Renal cortical epithelial cell (primary cell): ENCODE results near the gene CCNI2. TPM values are rescaled to one million over a fixed set of nuclear protein-coding genes. Genes with fewer than 3 reads are reported as not detected.

Experiments
- DNase-seq: peaks from one replicate; pipeline ENCODE4 v3.0.0-alpha.2; 2011; ENCODE audit warnings: low read depth
- total RNA-seq: library from RNA; depleted of rRNA; stranded (reverse); fragments of >200 nt; gene quantifications from 2 replicates; pipeline ENCODE4 v1.2.3, GENCODE V29; 2014

CCNI2 gene
- total RNA-seq, 1 donor from 2014 or later, result 1.1 TPM

DNA sequence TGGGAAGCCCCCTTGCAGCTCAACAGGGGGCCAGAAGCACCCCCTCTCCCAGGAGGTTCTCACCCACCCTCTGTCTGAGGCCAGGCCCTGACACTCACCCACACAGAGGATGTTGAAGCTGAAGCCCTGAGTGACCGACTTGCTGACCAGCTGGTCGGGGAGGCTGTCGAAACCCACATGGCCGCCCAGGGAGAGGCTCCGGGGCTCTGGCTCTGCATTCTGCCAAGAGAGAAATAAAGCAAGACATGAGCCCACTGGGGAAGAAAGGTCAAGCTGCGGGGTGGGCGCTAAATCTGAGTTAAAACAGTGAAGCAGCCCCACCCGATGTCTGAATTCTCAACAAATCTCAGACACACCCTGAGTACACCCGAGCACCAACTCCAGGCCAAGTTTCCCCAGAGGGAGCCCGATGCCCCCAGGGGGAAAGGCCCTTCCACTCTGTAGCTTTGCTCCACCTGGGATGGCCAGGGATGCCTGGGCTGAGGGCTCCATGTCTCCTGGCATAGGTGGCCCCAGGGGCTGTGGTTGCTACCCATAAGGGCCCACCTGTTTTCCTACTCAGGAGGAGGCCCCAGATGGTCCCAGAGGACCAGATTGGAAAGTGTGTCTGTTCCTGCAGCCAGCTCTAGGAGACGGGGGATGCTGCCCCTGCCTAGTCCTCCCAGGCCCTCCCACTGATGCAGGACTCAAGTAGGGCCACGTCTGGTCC, 18.2 kb downstream of the CCNI2 start:
- DNase-seq, result no peak

DNA sequence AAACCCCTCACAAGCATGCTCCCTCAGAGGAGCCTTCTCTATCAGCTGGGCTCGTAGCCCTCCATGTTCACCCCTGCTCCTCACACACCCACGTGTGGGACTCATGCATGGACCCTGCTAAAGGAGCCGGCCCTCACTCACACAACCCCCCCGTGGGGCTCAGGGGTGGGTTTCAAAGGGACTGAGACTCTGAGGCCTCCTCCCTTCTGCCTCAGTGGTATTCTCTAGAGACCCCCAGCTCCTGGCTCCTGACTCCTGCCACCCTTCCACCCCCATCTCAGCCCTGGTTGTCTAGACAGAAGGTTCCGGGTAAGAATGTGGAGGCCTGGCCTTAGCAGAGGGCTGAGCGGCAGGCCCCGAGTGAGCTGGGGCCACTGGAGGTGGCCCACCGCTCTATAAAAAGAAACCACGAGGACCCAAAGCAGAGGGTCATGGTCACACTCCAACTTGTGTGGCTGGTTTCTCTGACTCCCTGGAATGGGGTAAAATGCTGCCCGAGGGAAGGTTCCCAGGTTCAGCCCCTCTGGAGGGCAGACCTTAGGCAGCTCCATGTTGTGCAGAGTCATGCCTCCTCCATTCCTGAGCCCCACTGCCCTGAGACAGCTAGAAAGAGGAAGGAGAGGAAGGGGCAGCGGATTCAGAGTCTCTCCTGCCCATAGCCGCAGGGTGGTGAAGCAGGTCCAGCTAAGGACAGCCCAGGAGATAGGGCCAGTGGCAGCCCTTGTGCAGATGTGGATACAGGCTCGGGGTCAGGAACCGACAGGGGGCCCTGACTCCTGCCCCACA, 19.0 kb downstream of the CCNI2 start:
- no peak for DNase-seq

DNA sequence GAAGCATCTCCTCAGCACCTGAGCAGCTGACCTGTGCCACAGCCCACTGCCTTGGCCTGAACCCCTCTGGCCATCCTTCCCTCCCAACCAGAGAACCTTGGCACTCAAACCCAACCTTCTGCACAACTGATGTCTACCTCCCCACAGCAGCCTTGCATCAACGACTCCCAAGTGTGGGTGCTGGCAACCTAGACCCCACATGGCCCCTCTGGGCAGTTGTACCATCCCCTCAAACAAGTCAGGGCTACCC, 19.5 kb downstream of the CCNI2 start:
- DNase-seq, result no peak

- no peak for DNase-seq
Measured at GRCh38 chr5:132767150-132767549, 19.9 kb downstream of the CCNI2 start.

DNA sequence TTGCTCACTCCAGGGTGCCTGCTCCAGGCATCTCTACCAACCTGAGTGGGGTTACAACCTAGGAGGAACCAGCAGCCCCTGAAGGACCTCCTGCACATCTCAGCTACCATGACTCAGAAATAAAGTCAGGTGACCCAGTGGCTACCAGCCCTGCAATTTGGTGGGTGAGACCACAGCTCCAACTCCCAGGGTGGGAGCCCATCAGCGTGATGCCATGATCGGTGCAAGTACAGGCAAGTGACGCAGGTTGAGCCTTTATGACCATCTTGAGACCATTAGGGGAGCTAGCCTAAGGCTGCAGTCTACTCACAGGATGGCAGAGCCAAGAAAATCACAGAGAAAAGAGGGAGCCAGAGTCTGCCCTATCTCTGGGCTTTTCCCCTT, 21.3 kb downstream of the CCNI2 start:
- DNase-seq, result no peak

GRCh38 chr5:132770476-132771159, 23.4 kb downstream of the CCNI2 start:
- no peak for DNase-seq

DNA sequence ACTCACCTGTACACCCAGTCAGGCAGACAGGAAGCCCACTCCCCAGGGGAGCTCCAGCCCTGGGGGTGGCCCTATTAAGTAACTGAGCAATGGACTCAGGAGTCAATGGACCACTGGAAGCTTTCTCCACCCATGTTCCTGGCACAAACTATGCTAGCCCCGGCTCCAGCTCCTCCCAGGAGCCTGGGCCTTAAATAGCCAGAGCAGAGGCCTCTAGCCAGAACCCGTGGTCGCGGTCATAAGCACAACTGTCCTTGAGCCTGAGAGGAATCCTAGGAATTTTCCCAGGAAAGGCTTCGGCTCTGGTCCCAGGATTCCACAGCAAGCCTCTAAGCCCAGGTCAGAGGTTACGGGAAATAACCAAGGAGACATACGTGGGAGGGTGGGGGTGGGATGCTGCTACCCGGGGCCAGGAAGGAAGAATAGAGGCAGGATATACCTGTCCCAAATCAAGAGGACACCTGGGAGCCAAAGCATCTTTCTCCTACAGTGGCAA, 24.3 kb downstream of the CCNI2 start:
- DNase-seq, result peak; percentile 83

GRCh38 chr5:132772291-132773070, 25.3 kb downstream of the CCNI2 start:
- DNase-seq, result peak; percentile 33

GRCh38 chr5:132773114-132773513, 25.9 kb downstream of the CCNI2 start:
- DNase-seq, result no peak

DNA sequence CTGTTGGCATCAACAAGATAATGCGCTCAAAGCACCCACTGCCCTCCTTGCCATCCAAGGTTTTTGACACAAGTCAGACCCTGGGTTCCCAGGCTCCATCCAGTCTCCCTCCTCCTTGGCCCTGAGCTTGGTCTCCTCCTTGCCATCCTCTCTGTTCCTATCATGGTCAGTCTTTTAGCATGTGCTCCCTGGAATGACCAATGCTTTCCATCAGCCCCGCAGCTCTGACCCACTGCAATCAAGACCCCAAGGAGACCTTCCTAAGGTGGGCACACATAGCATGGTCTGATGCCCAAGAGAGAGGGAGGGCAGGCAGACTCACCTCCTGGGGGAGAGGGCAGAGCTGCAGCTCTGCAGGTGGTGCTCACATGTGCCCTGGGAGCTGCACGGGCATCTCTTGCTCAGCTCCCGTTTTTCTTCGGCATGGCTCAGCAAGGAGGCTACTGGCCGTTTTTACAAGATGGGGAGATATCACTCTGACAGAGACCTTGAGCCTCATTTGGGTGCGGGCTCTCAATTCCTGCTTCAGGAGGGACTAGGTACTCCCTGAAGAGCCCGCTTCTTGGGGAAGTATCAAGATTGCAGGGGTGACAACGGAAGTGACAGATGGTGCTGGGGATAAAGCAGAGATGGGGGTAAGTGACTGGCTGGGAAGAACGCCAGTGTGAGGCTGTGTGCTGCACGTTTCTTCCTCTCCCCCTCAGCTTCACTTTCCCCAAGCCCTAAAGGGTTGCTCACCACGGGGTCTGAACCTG, 26.6 kb downstream of the CCNI2 start:
- no peak for DNase-seq

- no peak for DNase-seq
Measured at GRCh38 chr5:132774406-132774805, 27.2 kb downstream of the CCNI2 start.

DNA sequence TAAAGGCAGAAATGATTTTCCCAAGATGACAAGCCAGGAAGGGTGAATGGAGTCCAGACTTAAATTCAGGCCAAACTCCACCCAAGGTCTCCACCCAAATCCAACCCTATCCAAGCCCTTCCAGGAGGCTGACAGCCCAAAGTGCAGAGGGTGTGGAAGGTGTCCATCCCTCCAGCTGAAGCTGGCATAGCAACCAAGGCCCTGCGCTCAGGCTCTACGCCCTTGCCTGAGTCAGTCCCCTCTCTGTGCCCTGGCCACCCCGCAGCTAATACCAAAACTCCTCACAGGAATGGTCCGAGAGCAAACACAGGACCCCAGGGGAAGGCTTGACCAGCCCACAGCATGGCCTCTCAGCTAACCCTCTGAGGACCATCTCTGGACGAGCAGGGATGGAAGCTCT, 27.7 kb downstream of the CCNI2 start:
- DNase-seq, result no peak

- DNase-seq, result peak; percentile 88
Measured at GRCh38 chr5:132775476-132775961, 28.3 kb downstream of the CCNI2 start.

- no peak for DNase-seq
Measured at GRCh38 chr5:132776131-132776937, 29.1 kb downstream of the CCNI2 start.

GRCh38 chr5:132776938-132777208, 29.6 kb downstream of the CCNI2 start:
- DNase-seq, result no peak

GRCh38 chr5:132777209-132778069, 30.2 kb downstream of the CCNI2 start, which contains the start of gene SEPTIN8:
SEPTIN8 (minus strand) TSS chr5:132777239; CDS start chr5:132777137, 102 bp downstream.
- no peak for DNase-seq

GRCh38 chr5:132778129-132778528, 30.9 kb downstream of the CCNI2 start:
- DNase-seq, result no peak

- DNase-seq, result no peak
Measured at GRCh38 chr5:132778856-132779255, 31.6 kb downstream of the CCNI2 start.

DNA sequence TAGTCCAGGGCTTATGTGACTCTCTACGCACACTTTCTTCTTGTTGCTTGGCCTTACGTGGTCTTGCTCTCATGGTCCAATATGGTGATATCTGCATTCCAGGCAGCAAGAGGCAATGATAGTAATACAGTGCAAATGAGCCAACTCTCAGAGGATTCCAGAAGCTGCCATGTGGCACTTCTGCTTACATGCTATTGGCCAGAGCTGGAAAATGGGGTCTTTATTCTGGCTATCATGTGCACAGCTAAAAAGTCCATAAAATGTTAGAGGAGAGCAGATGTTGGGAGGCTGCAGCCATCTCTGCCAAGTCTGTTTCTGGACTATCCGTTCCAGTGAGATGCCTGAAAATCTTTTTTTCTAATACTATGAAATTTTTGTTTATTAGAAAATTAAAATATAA, 32.7 kb downstream of the CCNI2 start:
- DNase-seq, result no peak

DNA sequence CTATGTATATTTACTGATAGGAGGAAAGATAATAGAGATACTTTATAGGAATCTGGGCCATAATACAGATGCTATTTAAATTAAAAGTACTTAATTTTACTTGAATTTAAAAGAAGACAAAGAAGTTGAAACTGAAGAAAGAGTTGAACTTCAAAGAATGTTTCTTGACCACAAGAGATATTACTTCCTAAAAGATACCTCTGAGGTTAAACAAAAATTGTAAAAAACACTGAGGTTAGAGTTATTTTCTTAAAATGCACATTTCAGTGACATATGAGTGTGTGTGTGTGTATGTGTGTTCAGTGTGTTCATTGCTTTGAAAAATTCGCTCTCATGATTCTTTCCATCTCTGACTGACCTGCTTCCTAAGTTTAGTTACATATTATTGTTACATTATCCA, 33.4 kb downstream of the CCNI2 start:
- no peak for DNase-seq
